AG10803 (cell line): ENCODE measurements around the gene TSPAN16.

ENCODE experiments used
- DNase-seq: peaks from one replicate; pipeline ENCODE4 v3.0.0; 2010; ENCODE audit warnings: low read depth
- H3K4me3 ChIP-seq: 2 replicates; pipeline ENCODE4 v1.5.1; 2011; ENCODE audit warnings: mild to moderate bottlenecking, low read length, control low read depth
- CTCF ChIP-seq: conservative IDR thresholded peaks from 2 replicates; pipeline ENCODE4 v1.5.1; 2011; ENCODE audit warnings: mild to moderate bottlenecking, low read length, control low read depth, inconsistent platforms

Gene TSPAN16

GRCh38 chr19:11364935-11365334, 69.0 kb downstream of the TSPAN16 start:
- no peak overlapping the region for H3K4me3 ChIP-seq
- no peak for DNase-seq
- TF ChIP-seq CTCF = no peak
